ENCODE data around the gene RNPEPL1. TPM values are rescaled to one million over a fixed set of nuclear protein-coding genes. Genes with fewer than 3 reads are reported as not detected.

The RNPEPL1 gene
- total and polyA plus RNA-seq, 2 experiments from 2014 or later = 46.3 to 57.2 TPM

DNA sequence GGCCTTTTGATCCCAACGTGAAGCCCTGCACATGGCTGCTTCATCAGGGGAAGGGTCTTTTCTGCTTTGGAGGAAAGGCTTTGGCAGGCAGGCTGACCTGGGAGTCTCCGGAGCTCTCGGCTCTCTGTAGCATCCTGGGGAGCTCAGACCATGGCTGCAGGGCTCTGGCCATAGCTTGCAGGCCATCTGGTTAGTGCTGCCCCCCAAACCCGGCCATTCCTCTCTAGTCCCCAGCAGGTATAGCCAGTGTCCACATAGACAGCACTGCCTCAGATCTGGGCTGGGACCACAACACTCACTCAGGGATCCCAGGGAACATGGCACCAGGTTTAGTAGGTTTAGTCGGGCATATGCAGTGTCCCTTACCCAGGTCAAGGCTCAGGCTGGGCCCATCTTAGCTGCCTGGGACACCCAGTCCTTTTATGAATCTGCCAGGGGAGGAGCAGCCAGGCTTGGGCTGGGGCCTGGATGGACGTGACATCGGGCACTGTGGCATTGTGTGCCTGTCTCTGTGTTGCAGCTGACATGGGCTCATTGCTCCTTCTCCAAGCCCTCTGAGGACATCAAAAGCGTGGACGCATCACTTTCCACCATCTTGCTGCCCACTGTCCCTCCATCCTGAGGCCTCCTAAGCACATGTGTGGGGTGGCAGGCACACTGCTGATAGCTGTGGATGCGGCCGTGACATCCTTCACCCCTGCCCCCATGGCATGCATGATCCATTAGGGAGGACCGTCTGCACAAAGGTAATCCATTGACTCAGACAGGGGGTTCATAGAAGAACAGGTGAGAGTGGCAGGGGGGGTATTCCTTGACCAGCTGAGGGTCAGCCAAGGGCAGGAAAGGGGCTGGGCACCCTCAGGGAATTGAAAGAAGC is 37.8 kb downstream of the RNPEPL1 start:
- Histone ChIP-seq H3K9me2 (replicated peaks; ENCODE audit: insufficient read depth) (no peaks in the 10 kb centered on the region), H3K36me3 (replicated peaks; ENCODE audit: insufficient read depth, low read depth) (no peaks in the 10 kb centered on the region), H3K27ac (peak overlapping the region; percentile 82), H3K4me1 (ENCODE audit: insufficient read depth) (peaks cover 12% of the 10 kb centered on the region), H2AFZ (no peak overlapping the region), H4K20me1 (ENCODE audit: insufficient read depth, poor library complexity, severe bottlenecking) (no peaks in the 10 kb centered on the region), H3K4me2 (peak overlapping the region; percentile 59), H3K9me3 (ENCODE audit: low read depth) (no peaks in the 10 kb centered on the region), H3K4me3 (no peak overlapping the region), H3K27me3 (no peaks in the 10 kb centered on the region), H3K79me2 (peaks cover 12% of the 10 kb centered on the region)
- TF ChIP-seq, protein P1, sequence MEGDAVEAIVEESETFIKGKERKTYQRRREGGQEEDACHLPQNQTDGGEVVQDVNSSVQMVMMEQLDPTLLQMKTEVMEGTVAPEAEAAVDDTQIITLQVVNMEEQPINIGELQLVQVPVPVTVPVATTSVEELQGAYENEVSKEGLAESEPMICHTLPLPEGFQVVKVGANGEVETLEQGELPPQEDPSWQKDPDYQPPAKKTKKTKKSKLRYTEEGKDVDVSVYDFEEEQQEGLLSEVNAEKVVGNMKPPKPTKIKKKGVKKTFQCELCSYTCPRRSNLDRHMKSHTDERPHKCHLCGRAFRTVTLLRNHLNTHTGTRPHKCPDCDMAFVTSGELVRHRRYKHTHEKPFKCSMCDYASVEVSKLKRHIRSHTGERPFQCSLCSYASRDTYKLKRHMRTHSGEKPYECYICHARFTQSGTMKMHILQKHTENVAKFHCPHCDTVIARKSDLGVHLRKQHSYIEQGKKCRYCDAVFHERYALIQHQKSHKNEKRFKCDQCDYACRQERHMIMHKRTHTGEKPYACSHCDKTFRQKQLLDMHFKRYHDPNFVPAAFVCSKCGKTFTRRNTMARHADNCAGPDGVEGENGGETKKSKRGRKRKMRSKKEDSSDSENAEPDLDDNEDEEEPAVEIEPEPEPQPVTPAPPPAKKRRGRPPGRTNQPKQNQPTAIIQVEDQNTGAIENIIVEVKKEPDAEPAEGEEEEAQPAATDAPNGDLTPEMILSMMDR (IDR thresholded peaks at IDR 0.05; ENCODE audit: poor library complexity) = no peak
- TF ChIP-seq EZH2 (IDR thresholded peaks at IDR 0.05; ENCODE audit: borderline replicate concordance) (no peak), EZH2phosphoT487 (IDR thresholded peaks at IDR 0.05; ENCODE audit: low read depth, severe bottlenecking, unreplicated experiment) (no peak)
- no peak for DNase-seq (ENCODE audit: low spot score)
- 93% methylated on average over 12 of the region's 12 CpGs for WGBS (ENCODE audit: low lambda C conversion rate, missing lambda C conversion rate)

DNA sequence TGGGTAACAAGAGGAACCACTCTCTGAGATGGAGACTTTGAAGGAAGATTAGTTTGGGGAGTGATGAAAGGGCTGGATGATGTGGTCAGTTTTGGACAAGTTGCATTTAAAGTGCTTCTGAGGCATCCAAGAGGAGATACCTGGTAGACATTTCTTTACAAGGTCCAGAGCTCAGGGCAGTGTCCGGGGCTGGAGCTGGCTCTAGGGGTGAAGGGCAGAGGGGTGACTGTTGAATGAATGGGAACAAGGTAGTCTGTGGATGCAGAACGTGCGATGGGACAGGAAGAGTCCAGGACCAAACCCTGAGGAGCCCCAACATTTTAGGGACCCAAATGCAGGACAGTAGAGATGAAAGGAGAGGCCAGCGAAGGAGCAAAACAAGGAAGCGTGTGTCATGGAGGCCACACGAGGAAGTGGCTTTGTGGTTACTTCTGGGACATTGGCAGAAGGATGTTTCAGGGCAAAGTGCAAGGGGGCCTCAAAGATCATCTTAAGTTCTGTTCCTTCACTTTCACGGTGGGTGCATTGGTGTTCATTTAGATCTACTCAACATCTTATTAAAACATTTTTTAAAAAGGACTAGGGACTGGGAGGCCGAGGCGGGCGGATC is 43.4 kb downstream of the RNPEPL1 start:
- Histone ChIP-seq H3K36me3 (replicated peaks; ENCODE audit: insufficient read depth, low read depth) (no peaks in the 10 kb centered on the region), H3K4me1 (ENCODE audit: insufficient read depth) (no peaks in the 10 kb centered on the region), H2AFZ (no peak overlapping the region), H4K20me1 (ENCODE audit: insufficient read depth, poor library complexity, severe bottlenecking) (no peaks in the 10 kb centered on the region), H3K9me3 (ENCODE audit: low read depth) (no peaks in the 10 kb centered on the region), H3K27ac (no peak overlapping the region), H3K27me3 (no peaks in the 10 kb centered on the region), H3K4me3 (no peak overlapping the region), H3K9me2 (replicated peaks; ENCODE audit: insufficient read depth) (no peaks in the 10 kb centered on the region), H3K79me2 (peaks cover 15% of the 10 kb centered on the region), H3K4me2 (no peak overlapping the region)
- DNase-seq (ENCODE audit: low spot score) = no peak
- TF ChIP-seq, protein P1 (IDR thresholded peaks at IDR 0.05; ENCODE audit: poor library complexity) = no peak
- TF ChIP-seq EZH2phosphoT487 (IDR thresholded peaks at IDR 0.05; ENCODE audit: low read depth, severe bottlenecking, unreplicated experiment) (no peak), EZH2 (IDR thresholded peaks at IDR 0.05; ENCODE audit: borderline replicate concordance) (no peak)
- WGBS (ENCODE audit: low lambda C conversion rate, missing lambda C conversion rate) = 98% methylated on average over 10 of the region's 10 CpGs

DNA sequence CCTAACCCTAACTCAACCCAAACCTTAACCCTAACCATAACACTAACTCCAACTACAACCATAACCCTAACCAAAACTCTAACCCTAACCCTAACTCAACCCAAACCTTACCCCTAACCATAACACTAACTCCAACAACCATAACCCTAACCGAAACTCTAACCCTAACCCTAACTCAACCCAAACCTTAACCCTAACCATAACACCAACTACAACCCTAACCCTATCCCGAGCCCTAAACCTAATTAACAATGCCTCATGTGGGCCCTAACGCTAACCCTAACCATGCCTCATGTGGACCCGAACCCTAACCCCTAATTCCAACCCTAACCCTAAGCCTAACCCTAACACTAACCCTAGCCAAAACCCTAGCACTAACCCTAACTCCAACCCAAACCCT is 45.5 kb downstream of the RNPEPL1 start:
- H4K20me1 ChIP-seq (ENCODE audit: insufficient read depth, poor library complexity, severe bottlenecking) = no peaks in the 10 kb centered on the region
- no peak overlapping the region for H2AFZ ChIP-seq
- H3K27ac ChIP-seq = no peak overlapping the region
- no peak for DNase-seq (ENCODE audit: low spot score)
- TF ChIP-seq EZH2 (IDR thresholded peaks at IDR 0.05; ENCODE audit: borderline replicate concordance) (no peak), EZH2phosphoT487 (IDR thresholded peaks at IDR 0.05; ENCODE audit: low read depth, severe bottlenecking, unreplicated experiment) (no peak)
- TF ChIP-seq, protein P1 (IDR thresholded peaks at IDR 0.05; ENCODE audit: poor library complexity) = no peak
- WGBS (ENCODE audit: low lambda C conversion rate, missing lambda C conversion rate) = 96% methylated on average over 4 of the region's 4 CpGs
- no peak overlapping the region for H3K4me2 ChIP-seq
- no peaks in the 10 kb centered on the region for H3K9me3 ChIP-seq (ENCODE audit: low read depth)
- H3K36me3 ChIP-seq (replicated peaks; ENCODE audit: insufficient read depth, low read depth) = no peaks in the 10 kb centered on the region
- H3K27me3 ChIP-seq = no peaks in the 10 kb centered on the region
- H3K79me2 ChIP-seq = peaks cover 5% of the 10 kb centered on the region
- no peaks in the 10 kb centered on the region for H3K9me2 ChIP-seq (replicated peaks; ENCODE audit: insufficient read depth)
- no peak overlapping the region for H3K4me3 ChIP-seq
- no peaks in the 10 kb centered on the region for H3K4me1 ChIP-seq (ENCODE audit: insufficient read depth)

All from hepatocyte (in vitro differentiated cells).